Measurements from ENCODE around the gene WDFY2. TPM values are rescaled to one million over a fixed set of nuclear protein-coding genes. Genes with fewer than 3 reads are reported as not detected.

The WDFY2 gene
- total and polyA plus RNA-seq, 2 experiments from 2014 or later = 11.4 to 24.0 TPM

DNA sequence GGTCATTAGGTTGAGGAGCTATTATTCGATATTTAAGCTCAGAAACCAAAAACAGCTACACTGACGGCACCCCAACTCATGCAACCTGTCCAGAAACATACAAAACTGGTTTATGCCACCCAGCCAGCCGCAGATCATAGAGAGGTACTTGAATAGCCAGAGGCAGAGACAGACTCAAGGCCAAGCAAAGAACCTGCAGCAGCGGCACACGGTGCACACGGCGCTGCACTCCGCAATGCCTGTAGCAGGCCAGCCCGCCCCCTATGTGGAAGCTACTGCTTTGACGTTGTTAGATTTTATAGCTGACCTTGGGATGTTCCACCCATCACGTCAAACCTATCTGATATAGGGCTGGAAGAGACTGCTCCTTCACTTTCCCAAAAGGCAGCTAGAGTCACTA lies 231.6 kb downstream of the WDFY2 start:
- peaks cover 4% of the 10 kb centered on the region for H3K27me3 Mint-ChIP-seq (ENCODE audit: insufficient read depth, low read depth, poor library complexity)
- no peaks in the 10 kb centered on the region for H3K9me3 Mint-ChIP-seq
- H3K4me3 Mint-ChIP-seq = no peak overlapping the region
- H3F3A ChIP-seq (replicated peaks; ENCODE audit: low read depth) = no peaks in the 10 kb centered on the region
- peaks cover 39% of the 10 kb centered on the region for H3K4me1 Mint-ChIP-seq
- no peaks in the 10 kb centered on the region for H3K36me3 ChIP-seq (ENCODE audit: insufficient read depth)
- no peak overlapping the region for H3K27ac ChIP-seq (ENCODE audit: low read depth)
- no peaks in the 10 kb centered on the region for H3K9me2 ChIP-seq (ENCODE audit: insufficient read depth)
- no peaks in the 10 kb centered on the region for H3K36me3 Mint-ChIP-seq (ENCODE audit: low read depth)
- peaks cover 31% of the 10 kb centered on the region for H3K4me1 ChIP-seq (ENCODE audit: insufficient read depth)
- ATAC-seq = no peak
- no peak for TF ChIP-seq NANOG (IDR thresholded peaks at IDR 0.05; ENCODE audit: borderline replicate concordance)
- TF ChIP-seq CREB1 (CRISPR knock-in tag; IDR thresholded peaks at IDR 0.05; ENCODE audit: low read depth) = no peak
- TF ChIP-seq, protein P1, sequence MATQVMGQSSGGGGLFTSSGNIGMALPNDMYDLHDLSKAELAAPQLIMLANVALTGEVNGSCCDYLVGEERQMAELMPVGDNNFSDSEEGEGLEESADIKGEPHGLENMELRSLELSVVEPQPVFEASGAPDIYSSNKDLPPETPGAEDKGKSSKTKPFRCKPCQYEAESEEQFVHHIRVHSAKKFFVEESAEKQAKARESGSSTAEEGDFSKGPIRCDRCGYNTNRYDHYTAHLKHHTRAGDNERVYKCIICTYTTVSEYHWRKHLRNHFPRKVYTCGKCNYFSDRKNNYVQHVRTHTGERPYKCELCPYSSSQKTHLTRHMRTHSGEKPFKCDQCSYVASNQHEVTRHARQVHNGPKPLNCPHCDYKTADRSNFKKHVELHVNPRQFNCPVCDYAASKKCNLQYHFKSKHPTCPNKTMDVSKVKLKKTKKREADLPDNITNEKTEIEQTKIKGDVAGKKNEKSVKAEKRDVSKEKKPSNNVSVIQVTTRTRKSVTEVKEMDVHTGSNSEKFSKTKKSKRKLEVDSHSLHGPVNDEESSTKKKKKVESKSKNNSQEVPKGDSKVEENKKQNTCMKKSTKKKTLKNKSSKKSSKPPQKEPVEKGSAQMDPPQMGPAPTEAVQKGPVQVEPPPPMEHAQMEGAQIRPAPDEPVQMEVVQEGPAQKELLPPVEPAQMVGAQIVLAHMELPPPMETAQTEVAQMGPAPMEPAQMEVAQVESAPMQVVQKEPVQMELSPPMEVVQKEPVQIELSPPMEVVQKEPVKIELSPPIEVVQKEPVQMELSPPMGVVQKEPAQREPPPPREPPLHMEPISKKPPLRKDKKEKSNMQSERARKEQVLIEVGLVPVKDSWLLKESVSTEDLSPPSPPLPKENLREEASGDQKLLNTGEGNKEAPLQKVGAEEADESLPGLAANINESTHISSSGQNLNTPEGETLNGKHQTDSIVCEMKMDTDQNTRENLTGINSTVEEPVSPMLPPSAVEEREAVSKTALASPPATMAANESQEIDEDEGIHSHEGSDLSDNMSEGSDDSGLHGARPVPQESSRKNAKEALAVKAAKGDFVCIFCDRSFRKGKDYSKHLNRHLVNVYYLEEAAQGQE (IDR thresholded peaks at IDR 0.05; ENCODE audit: unreplicated experiment) = no peak
- no peak for TF ChIP-seq EZH2 (IDR thresholded peaks at IDR 0.05; ENCODE audit: low read depth, unreplicated experiment)
- TF ChIP-seq, protein P2, sequence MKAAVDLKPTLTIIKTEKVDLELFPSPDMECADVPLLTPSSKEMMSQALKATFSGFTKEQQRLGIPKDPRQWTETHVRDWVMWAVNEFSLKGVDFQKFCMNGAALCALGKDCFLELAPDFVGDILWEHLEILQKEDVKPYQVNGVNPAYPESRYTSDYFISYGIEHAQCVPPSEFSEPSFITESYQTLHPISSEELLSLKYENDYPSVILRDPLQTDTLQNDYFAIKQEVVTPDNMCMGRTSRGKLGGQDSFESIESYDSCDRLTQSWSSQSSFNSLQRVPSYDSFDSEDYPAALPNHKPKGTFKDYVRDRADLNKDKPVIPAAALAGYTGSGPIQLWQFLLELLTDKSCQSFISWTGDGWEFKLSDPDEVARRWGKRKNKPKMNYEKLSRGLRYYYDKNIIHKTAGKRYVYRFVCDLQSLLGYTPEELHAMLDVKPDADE (IDR thresholded peaks at IDR 0.05) = no peak
- TF ChIP-seq ZNF114 (CRISPR knock-in tag; IDR thresholded peaks at IDR 0.05) = no peak
- TF ChIP-seq EZH2phosphoT487 (IDR thresholded peaks at IDR 0.05; ENCODE audit: unreplicated experiment) = no peak
- TF ChIP-seq JUNB (IDR thresholded peaks at IDR 0.05; ENCODE audit: unreplicated experiment) = no peak
- no peak for TF ChIP-seq POLR2AphosphoS5 (IDR thresholded peaks at IDR 0.05; ENCODE audit: low read depth)
- TF ChIP-seq CTCF (conservative IDR thresholded peaks at IDR 0.05; ENCODE audit: low read depth in 2 of 2) = no peak
- TF ChIP-seq ZNF462 (CRISPR knock-in tag; IDR thresholded peaks at IDR 0.05) = no peak
- TF ChIP-seq STAT1 (IDR thresholded peaks at IDR 0.05; ENCODE audit: unreplicated experiment) = no peak
- no peak for TF ChIP-seq ZNF331 (CRISPR knock-in tag; IDR thresholded peaks at IDR 0.05; ENCODE audit: low read depth)
- H3K4me3 ChIP-seq = no peak overlapping the region
- H2AFZ ChIP-seq = no peak overlapping the region
- no peaks in the 10 kb centered on the region for H4K20me1 ChIP-seq (replicated peaks; ENCODE audit: insufficient read depth)
- no peak overlapping the region for H3K4me2 ChIP-seq
- no peak overlapping the region for H3K27ac Mint-ChIP-seq
- no peaks in the 10 kb centered on the region for H3K79me2 ChIP-seq (replicated peaks; ENCODE audit: insufficient read depth)
- no peaks in the 10 kb centered on the region for H3K27me3 ChIP-seq (ENCODE audit: insufficient read depth)
- DNase-seq (ENCODE audit: low spot score) = no peak
